Stimulated activated CD4-positive, alpha-beta T cell treated with anti-CD3 and anti-CD28 coated beads, Interleukin-4, amount 100 ng/mL, for 48 hours (primary cell): ENCODE results near the gene ETFB.

Source experiments
- DNase-seq, 2 donors: peaks; one replicate each; pipeline ENCODE4 v3.0.0-alpha.2; 2020; ENCODE audit warnings: low read depth in 2 of 2

The ETFB gene

GRCh38 chr19:51372649-51373504, 6.7 kb upstream of the ETFB start, which contains the start of gene NKG7:
NKG7 (minus strand) TSS chr19:51372654; CDS start chr19:51372535, 119 bp downstream.
- DNase-seq, result peak; percentile 60 to 80

GRCh38 chr19:51372021-51372648, 5.9 kb upstream of the ETFB start:
- DNase-seq, result no peak

GRCh38 chr19:51371186-51371690, 5.0 kb upstream of the ETFB start:
- no peak for DNase-seq

GRCh38 chr19:51370230-51370629, 4.0 kb upstream of the ETFB start:
- no peak for DNase-seq

- no peak for DNase-seq
Measured at GRCh38 chr19:51368366-51369282, 2.4 kb upstream of the ETFB start, which contains the start of gene CLDND2. CLDND2 (minus strand) TSS chr19:51369003; CDS start chr19:51368577, 426 bp downstream.

GRCh38 chr19:51367565-51368365, 1.6 kb upstream of the ETFB start:
- DNase-seq, result peak; percentile 99

- no peak for DNase-seq
Measured at GRCh38 chr19:51367255-51367564, 1.0 kb upstream of the ETFB start.

- DNase-seq, result peak; percentile 89 to 97
Measured at GRCh38 chr19:51366389-51367254, 434 bp upstream of the ETFB start.

GRCh38 chr19:51365211-51365964, 800 bp downstream of the ETFB start:
- DNase-seq, result no peak

- DNase-seq, result no peak
Measured at GRCh38 chr19:51364200-51365106, 1.7 kb downstream of the ETFB start.

- DNase-seq, result no peak
Measured at GRCh38 chr19:51361239-51361638, 4.9 kb downstream of the ETFB start.

GRCh38 chr19:51359294-51359693, 6.9 kb downstream of the ETFB start:
- DNase-seq, result no peak

- DNase-seq, result no peak
Measured at GRCh38 chr19:51357952-51358351, 8.2 kb downstream of the ETFB start.

GRCh38 chr19:51356159-51356801, 9.9 kb downstream of the ETFB start:
- DNase-seq, result no peak

- DNase-seq, result no peak
Measured at GRCh38 chr19:51354742-51355148, 11.4 kb downstream of the ETFB start.

GRCh38 chr19:51354103-51354741, 12.0 kb downstream of the ETFB start:
- no peak for DNase-seq

- no peak for DNase-seq
Measured at GRCh38 chr19:51352783-51353360, 13.3 kb downstream of the ETFB start.
